ENCODE data around the gene STXBP3.

GRCh38 chr1:108718927-108719655 lies 27.4 kb upstream of the STXBP3 start:
- TF ChIP-seq CTCF (IDR thresholded peaks at IDR 0.05; ENCODE audit: low read depth, low read length): no peak
- no peak for TF ChIP-seq EZH2phosphoT487 (IDR thresholded peaks at IDR 0.05; ENCODE audit: low read depth)

Data from OCI-LY3 (cell line).